CD14-positive monocyte (primary cell): Measurements from ENCODE around the gene USP34. TPM values are rescaled to one million over a fixed set of nuclear protein-coding genes. Genes with fewer than 3 reads are reported as not detected.
A peak's percentile ranks its signal among the peaks of the same experiment; 100 is the strongest.
"Not testable (repeated sequence)": the region's sequence is repeated elsewhere in the genome, so short reads cannot be mapped to it uniquely, and the experiment has no call there.

Experiments
- DNase-seq, 3 donors: peaks; one replicate each; pipeline ENCODE4 v3.0.0-alpha.2; 2011 to 2022
- H2AFZ ChIP-seq: 2 replicates; pipeline ENCODE4 v1.6.0; 2012; ENCODE audit warnings: mild to moderate bottlenecking, low read depth, low read length, inconsistent platforms; ENCODE audit not compliant: insufficient read depth, poor library complexity, severe bottlenecking
- H3K27ac ChIP-seq, 2 donors: 1 replicate in 1 of 2; 2 replicates in 1 of 2; pipeline ENCODE4 v1.5.1; 2012 to 2013; ENCODE audit warnings: low read length in 2 of 2, control low read depth in 1 of 2, inconsistent platforms in 1 of 2, low read depth in 1 of 2, mild to moderate bottlenecking in 1 of 2
- H3K27me3 ChIP-seq, 2 donors: one replicate each; pipeline versions ENCODE4 v1.6.0 to v1.6.1; 2011 to 2013; ENCODE audit warnings: low read length in 2 of 2; ENCODE audit not compliant: control insufficient read depth in 2 of 2, insufficient read depth in 2 of 2
- H3K36me3 ChIP-seq, 2 donors: replicated peaks in 1 of 2; 1 replicate in 1 of 2; 2 replicates in 1 of 2; pipeline versions ENCODE4 v1.5.1 to v1.6.1; 2012 to 2013; ENCODE audit warnings: low read length in 2 of 2, control low read depth in 1 of 2, inconsistent platforms in 1 of 2, mild to moderate bottlenecking in 1 of 2; ENCODE audit not compliant: insufficient read depth in 2 of 2, control insufficient read depth in 1 of 2
- H3K4me1 ChIP-seq, 2 donors: 1 replicate in 1 of 2; 2 replicates in 1 of 2; pipeline versions ENCODE4 v1.5.1 to v1.6.1; 2012 to 2013; ENCODE audit warnings: low read length in 2 of 2, control low read depth in 1 of 2, inconsistent platforms in 1 of 2, mild to moderate bottlenecking in 1 of 2, moderate library complexity in 1 of 2; ENCODE audit not compliant: insufficient read depth in 2 of 2, control insufficient read depth in 1 of 2
- H3K4me2 ChIP-seq: replicated peaks from 2 replicates; pipeline ENCODE3; 2012; ENCODE audit warnings: low read length, moderate library complexity, mild to moderate bottlenecking; ENCODE audit not compliant: poor library complexity, severe bottlenecking; ENCODE audit errors: extremely low read depth
- H3K4me3 ChIP-seq, 3 experiments: fragments of 200-600 bp in 1 of 3; sonication (generic) in 1 of 3; replicated peaks in 1 of 3; 1 replicate in 2 of 3; 2 replicates in 1 of 3; pipeline ENCODE4 v1.5.1; 2011 to 2013; ENCODE audit warnings: low read length in 3 of 3, mild to moderate bottlenecking in 3 of 3, control low read depth in 2 of 3, low read depth in 2 of 3, inconsistent platforms in 1 of 3, moderate library complexity in 1 of 3
- H3K79me2 ChIP-seq: 2 replicates; pipeline ENCODE4 v1.6.0; 2012; ENCODE audit warnings: mild to moderate bottlenecking, control low read depth, inconsistent platforms, low read length, moderate library complexity; ENCODE audit not compliant: insufficient read depth
- H3K9ac ChIP-seq: 2 replicates; pipeline ENCODE4 v1.6.0; 2017; ENCODE audit warnings: low read length, mild to moderate bottlenecking; ENCODE audit not compliant: insufficient read depth, poor library complexity, severe bottlenecking
- H3K9me3 ChIP-seq, 2 donors: replicated peaks in 1 of 2; 1 replicate in 1 of 2; 2 replicates in 1 of 2; pipeline versions ENCODE4 v1.5.1 to v1.6.1; 2012 to 2013; ENCODE audit warnings: low read length in 2 of 2, control low read depth in 1 of 2; ENCODE audit not compliant: control insufficient read depth in 1 of 2, insufficient read depth in 1 of 2
- H4K20me1 ChIP-seq: 2 replicates; pipeline ENCODE4 v1.6.0; 2012; ENCODE audit warnings: mild to moderate bottlenecking, low read length, control low read depth, moderate library complexity; ENCODE audit not compliant: insufficient read depth
- H3K27ac Mint-ChIP-seq, 7 donors: one replicate each; pipeline ENCODE4 v1.8.0; 2020; ENCODE audit warnings: mild to moderate bottlenecking in 7 of 7, mixed read lengths in 7 of 7, moderate library complexity in 6 of 7, inconsistent platforms in 2 of 7
- H3K27me3 Mint-ChIP-seq, 3 donors: one replicate each; pipeline ENCODE4 v1.8.0; 2021 to 2022; ENCODE audit warnings: low read depth in 3 of 3, mild to moderate bottlenecking in 3 of 3, mixed read lengths in 3 of 3, moderate library complexity in 3 of 3, inconsistent platforms in 1 of 3
- H3K36me3 Mint-ChIP-seq, 2 donors: one replicate each; pipeline ENCODE4 v1.8.0; 2020; ENCODE audit warnings: mixed read lengths in 2 of 2, inconsistent platforms in 1 of 2, mild to moderate bottlenecking in 1 of 2
- H3K4me1 Mint-ChIP-seq: one replicate; pipeline ENCODE4 v1.8.0; 2020; ENCODE audit warnings: mild to moderate bottlenecking, mixed read lengths
- H3K4me3 Mint-ChIP-seq, 2 donors: one replicate each; pipeline ENCODE4 v1.8.0; 2020; ENCODE audit warnings: mild to moderate bottlenecking in 2 of 2, mixed read lengths in 2 of 2, moderate library complexity in 1 of 2
- H3K9me3 Mint-ChIP-seq, 7 donors: one replicate each; pipeline ENCODE4 v1.8.0; 2020 to 2022; ENCODE audit warnings: mixed read lengths in 7 of 7, mild to moderate bottlenecking in 6 of 7, moderate library complexity in 6 of 7, inconsistent platforms in 2 of 7
- CTCF ChIP-seq: fragments of 200-600 bp; IDR thresholded peaks from one replicate; pipeline ENCODE4 v1.8.0; 2022; ENCODE audit warnings: antibody characterized with exemption, mild to moderate bottlenecking
- WGBS: methylation state at CpG from one replicate; pipeline ENCODE4 v1.1.5; 2013; ENCODE audit warnings: missing lambda C conversion rate; ENCODE audit not compliant: insufficient coverage; 5-methylcytosine and 5-hydroxymethylcytosine counted together
- intact Hi-C, 2 donors: fragments of 100-400 bp; cut with micrococcal nuclease; formaldehyde crosslinking; loops; one replicate each; pipeline versions ENCODE4 v1.15.0 to v1.15.1; 2023
- polyA plus RNA-seq, 3 donors: library from polyadenylated mRNA; depleted of rRNA in 1 of 3; unstranded in 2 of 3; stranded (reverse) in 1 of 3; fragments of 300-500 nt in 2 of 3; fragments of >200 nt in 1 of 3; fragmentation: Illumina TruSeq in 2 of 3; gene quantifications; 1 replicate in 2 of 3; 2 replicates in 1 of 3; pipeline ENCODE4 v1.2.3, GENCODE V29; 2012 to 2021

USP34 gene
- polyA plus RNA-seq, 3 donors = 2.8 to 47.2 (median 5.9) TPM

DNA sequence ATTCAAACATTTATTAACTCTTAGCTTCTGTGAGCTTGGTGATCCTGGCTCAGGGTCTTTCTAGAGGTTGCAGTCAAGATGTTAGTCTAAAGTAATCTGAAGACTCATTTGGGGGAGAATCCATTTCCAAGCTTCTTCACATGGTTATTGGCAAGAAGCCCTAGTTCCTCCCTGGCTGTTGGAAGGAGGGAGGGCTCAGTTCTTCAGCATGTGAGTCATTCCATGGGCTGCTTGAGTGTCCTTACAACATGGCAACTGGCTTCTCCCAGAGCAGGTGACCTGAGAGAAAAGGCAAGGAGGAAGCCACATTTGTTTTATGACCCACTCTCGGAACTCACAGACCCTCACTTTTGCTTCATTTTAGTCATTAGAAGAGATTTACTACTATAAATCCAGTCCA lies 319.5 kb downstream of the USP34 start:
- TF ChIP-seq CTCF = no peak
- no peak overlapping the region for H2AFZ ChIP-seq
- H3K4me1 ChIP-seq = no peaks in the 10 kb centered on the region
- peaks cover 4 to 19% (median 9%) of the 10 kb centered on the region in 7 donors for H3K9me3 Mint-ChIP-seq
- no peak overlapping the region for H3K27ac ChIP-seq
- H3K9ac ChIP-seq = no peak overlapping the region
- H3K27me3 ChIP-seq = no peaks in the 10 kb centered on the region
- H4K20me1 ChIP-seq = no peaks in the 10 kb centered on the region
- H3K27ac Mint-ChIP-seq = peak overlapping the region in 1 of 7 donors; percentile 4
- no peaks in the 10 kb centered on the region for H3K79me2 ChIP-seq
- H3K4me3 Mint-ChIP-seq = no peak overlapping the region
- peaks cover 21 to 28% of the 10 kb centered on the region in 2 donors for H3K36me3 Mint-ChIP-seq
- no peaks in the 10 kb centered on the region for H3K27me3 Mint-ChIP-seq
- H3K4me3 ChIP-seq = no peak overlapping the region
- peaks cover 0 to 9% of the 10 kb centered on the region in 2 donors for H3K9me3 ChIP-seq
- H3K4me2 ChIP-seq = no peak overlapping the region
- intact Hi-C loops = no loop called here
- H3K4me1 Mint-ChIP-seq = no peaks in the 10 kb centered on the region
- H3K36me3 ChIP-seq = peaks cover 5 to 26% of the 10 kb centered on the region in 2 donors
- no peak for DNase-seq
- WGBS = no CpG with 5 or more reads among the region's 1 CpG

DNA sequence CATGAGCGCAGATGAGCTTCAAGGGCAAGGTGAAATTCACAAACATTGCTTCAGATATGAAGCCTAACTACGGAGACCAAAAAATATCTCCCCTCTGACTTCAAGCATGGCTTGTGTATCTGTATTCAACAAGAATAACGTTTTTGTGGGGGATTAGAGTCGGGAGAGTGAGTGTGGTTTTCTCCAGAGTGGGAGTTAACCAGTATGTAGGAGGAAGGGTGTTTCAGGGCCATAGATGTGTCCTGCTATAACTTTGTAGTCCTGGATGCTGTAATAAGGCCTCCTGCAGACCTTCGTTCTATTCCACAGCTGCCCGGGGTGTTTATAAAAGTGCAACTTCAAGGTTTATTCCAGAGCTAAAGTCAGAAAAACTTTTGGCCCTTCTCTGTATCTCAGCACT lies 321.8 kb downstream of the USP34 start:
- peaks cover 5 to 26% of the 10 kb centered on the region in 2 donors for H3K36me3 ChIP-seq
- H4K20me1 ChIP-seq = no peaks in the 10 kb centered on the region
- no peak for DNase-seq
- no peak overlapping the region for H3K4me3 ChIP-seq
- intact Hi-C loops = no loop called here
- no peak for TF ChIP-seq CTCF
- H3K36me3 Mint-ChIP-seq = peaks cover 21 to 28% of the 10 kb centered on the region in 2 donors
- H3K79me2 ChIP-seq = no peaks in the 10 kb centered on the region
- H3K27me3 ChIP-seq = no peaks in the 10 kb centered on the region
- H3K4me3 Mint-ChIP-seq = no peak overlapping the region
- H3K4me2 ChIP-seq = no peak overlapping the region
- H3K9ac ChIP-seq = no peak overlapping the region
- no peaks in the 10 kb centered on the region for H3K27me3 Mint-ChIP-seq
- no peak overlapping the region for H2AFZ ChIP-seq
- peaks cover 4 to 23% (median 9%) of the 10 kb centered on the region in 7 donors for H3K9me3 Mint-ChIP-seq
- WGBS = 83% methylated on average over 1 of the region's 6 CpGs
- no peak overlapping the region for H3K27ac Mint-ChIP-seq
- no peaks in the 10 kb centered on the region for H3K4me1 Mint-ChIP-seq
- no peak overlapping the region for H3K27ac ChIP-seq
- peaks cover 6 to 11% of the 10 kb centered on the region in 2 donors for H3K4me1 ChIP-seq
- peaks cover 0 to 9% of the 10 kb centered on the region in 2 donors for H3K9me3 ChIP-seq

GRCh38 chr2:61148091-61148490 lies 322.8 kb downstream of the USP34 start:
- H4K20me1 ChIP-seq, DNase-seq, intact Hi-C loops, H3K4me3 Mint-ChIP-seq, H3K79me2 ChIP-seq, H3K9ac ChIP-seq, H3K27ac Mint-ChIP-seq, H3K4me2 ChIP-seq, H2AFZ ChIP-seq, H3K9me3 ChIP-seq, H3K4me3 ChIP-seq, H3K27ac ChIP-seq, H3K27me3 Mint-ChIP-seq, H3K27me3 ChIP-seq, H3K4me1 Mint-ChIP-seq: not testable (repeated sequence)
- WGBS = 100% methylated on average over 3 of the region's 5 CpGs
- Histone ChIP-seq H3K4me1 (peaks cover 6 to 11% of the 10 kb centered on the region in 2 donors), H3K36me3 (peaks cover 5 to 26% of the 10 kb centered on the region in 2 donors)
- peaks cover 4 to 23% (median 9%) of the 10 kb centered on the region in 7 donors for H3K9me3 Mint-ChIP-seq
- H3K36me3 Mint-ChIP-seq = peaks cover 21 to 28% of the 10 kb centered on the region in 2 donors
